GM23338 (cell line): ENCODE results near the gene SLC35B4. TPM values are rescaled to one million over a fixed set of nuclear protein-coding genes. Genes with fewer than 3 reads are reported as not detected.
A peak's percentile ranks its signal among the peaks of the same experiment; 100 is the strongest.

Experiments
- ATAC-seq: fragments of 200-7000 bp; cut with Tn5 transposase; 3 replicates; pipeline ENCODE4 v1.9.1; 2020
- DNase-seq: peaks from one replicate; pipeline ENCODE4 v3.0.0-alpha.2; 2015; ENCODE audit warnings: low spot score
- H2AFZ ChIP-seq: fragments of 200-600 bp; sonication (generic); 2 replicates; pipeline ENCODE4 v1.8.0; 2016; ENCODE audit warnings: antibody characterized with exemption, mild to moderate bottlenecking, moderate library complexity
- H3F3A ChIP-seq: fragments of 200-600 bp; sonication (generic); replicated peaks from 2 replicates; pipeline ENCODE4 v1.8.0; 2017; ENCODE audit warnings: antibody characterized with exemption, mixed run types, low read depth
- H3K27ac ChIP-seq: fragments of 200-600 bp; sonication (generic); 2 replicates; pipeline ENCODE4 v1.6.1; 2016; ENCODE audit warnings: low read depth
- H3K27me3 ChIP-seq: fragments of 200-600 bp; sonication (generic); 2 replicates; pipeline ENCODE4 v1.8.0; 2016; ENCODE audit warnings: mild to moderate bottlenecking, mixed run types, moderate library complexity; ENCODE audit not compliant: insufficient read depth
- H3K36me3 ChIP-seq: fragments of 200-600 bp; sonication (generic); 2 replicates; pipeline ENCODE4 v1.8.0; 2016; ENCODE audit warnings: mild to moderate bottlenecking; ENCODE audit not compliant: insufficient read depth
- H3K4me1 ChIP-seq: fragments of 200-600 bp; sonication (generic); 2 replicates; pipeline ENCODE4 v1.8.0; 2016; ENCODE audit warnings: mild to moderate bottlenecking, moderate library complexity; ENCODE audit not compliant: insufficient read depth
- H3K4me2 ChIP-seq: fragments of 200-600 bp; sonication (generic); 2 replicates; pipeline ENCODE4 v1.7.1; 2017; ENCODE audit warnings: mixed run types
- H3K4me3 ChIP-seq: fragments of 200-600 bp; sonication (generic); 2 replicates; pipeline ENCODE4 v1.6.1; 2016; ENCODE audit warnings: mixed run types
- H3K79me2 ChIP-seq: fragments of 200-600 bp; sonication (generic); replicated peaks from 2 replicates; pipeline ENCODE4 v1.8.0; 2017; ENCODE audit warnings: mild to moderate bottlenecking; ENCODE audit not compliant: insufficient read depth
- H3K9me2 ChIP-seq: fragments of 200-600 bp; sonication (generic); 2 replicates; pipeline ENCODE4 v1.8.0; 2017; ENCODE audit not compliant: insufficient read depth
- H4K20me1 ChIP-seq: fragments of 200-600 bp; sonication (generic); replicated peaks from 2 replicates; pipeline ENCODE4 v1.8.0; 2017; ENCODE audit warnings: mild to moderate bottlenecking; ENCODE audit not compliant: insufficient read depth
- H3K27ac Mint-ChIP-seq: 2 replicates; pipeline ENCODE4 v1.8.0; 2020; ENCODE audit warnings: inconsistent platforms, mild to moderate bottlenecking, moderate library complexity, mixed read lengths
- H3K27me3 Mint-ChIP-seq: 3 replicates; pipeline ENCODE4 v1.8.0; 2022; ENCODE audit warnings: low read depth, mild to moderate bottlenecking, moderate library complexity, mixed read lengths, inconsistent platforms; ENCODE audit not compliant: insufficient read depth, poor library complexity
- H3K36me3 Mint-ChIP-seq: 3 replicates; pipeline ENCODE4 v1.8.0; 2021; ENCODE audit warnings: low read depth, mild to moderate bottlenecking, inconsistent platforms, moderate library complexity, mixed read lengths
- H3K4me1 Mint-ChIP-seq: 3 replicates; pipeline ENCODE4 v1.8.0; 2020; ENCODE audit warnings: mild to moderate bottlenecking, inconsistent platforms, mixed read lengths
- H3K4me3 Mint-ChIP-seq: 3 replicates; pipeline ENCODE4 v1.8.0; 2021; ENCODE audit warnings: moderate library complexity, mild to moderate bottlenecking, inconsistent platforms, mixed read lengths
- H3K9me3 Mint-ChIP-seq: 3 replicates; pipeline ENCODE4 v1.8.0; 2020; ENCODE audit warnings: moderate library complexity, mild to moderate bottlenecking, inconsistent platforms, mixed read lengths
- CREB1 ChIP-seq: fragments of 250-450 bp; sonication (Bioruptor Pico); IDR thresholded peaks from 2 replicates; pipeline ENCODE4 v1.5.0; 2020; ENCODE audit warnings: low read depth, mild to moderate bottlenecking, moderate library complexity
- JUNB ChIP-seq: IDR thresholded peaks from one replicate; pipeline ENCODE4 v1.6.1; 2016; ENCODE audit warnings: antibody characterized with exemption; ENCODE audit not compliant: unreplicated experiment
- POLR2AphosphoS5 ChIP-seq: IDR thresholded peaks from 2 replicates; pipeline ENCODE4 v1.6.1; 2016; ENCODE audit warnings: antibody characterized with exemption, low read depth
- STAT1 ChIP-seq: IDR thresholded peaks from one replicate; pipeline ENCODE4 v1.6.1; 2016; ENCODE audit warnings: antibody characterized with exemption; ENCODE audit not compliant: unreplicated experiment
- ZNF114 ChIP-seq: fragments of 250-450 bp; sonication (Bioruptor Pico); IDR thresholded peaks from 2 replicates; pipeline ENCODE4 v1.5.0; 2020; ENCODE audit warnings: mild to moderate bottlenecking, moderate library complexity
- ZNF331 ChIP-seq: fragments of 250-450 bp; sonication (Bioruptor Pico); IDR thresholded peaks from 2 replicates; pipeline ENCODE4 v1.5.0; 2020; ENCODE audit warnings: low read depth, mild to moderate bottlenecking, moderate library complexity
- polyA plus RNA-seq: library from polyadenylated mRNA; unstranded; fragments of >200 nt; fragmentation: Nextera tagmentation; extraction: Ambion mirVana; gene quantifications from 2 replicates; pipeline ENCODE4 v1.2.1, GENCODE V29; 2016
- total RNA-seq: library from RNA; depleted of rRNA; stranded (reverse); fragments of >200 nt; shearing (Covaris generic); gene quantifications from 2 replicates; pipeline ENCODE4 v1.2.3, GENCODE V29; 2014
- TF ChIP-seq, protein P1 (sequence below): fragments of 250-450 bp; sonication (Bioruptor Pico); IDR thresholded peaks from 2 replicates; pipeline ENCODE4 v1.5.0; 2020; ENCODE audit warnings: mild to moderate bottlenecking, moderate library complexity
- TF ChIP-seq, protein P2 (sequence below), 2 experiments: fragments of 200-600 bp in 1 of 2; sonication (generic) in 1 of 2; conservative IDR thresholded peaks; 2 replicates each; pipeline versions ENCODE4 v1.5.1 to v1.6.1; 2016 to 2017; ENCODE audit warnings: antibody characterized with exemption in 2 of 2, low read depth in 2 of 2, mild to moderate bottlenecking in 2 of 2, moderate library complexity in 1 of 2

Gene SLC35B4
- total and polyA plus RNA-seq, 2 experiments from 2014 or later: 22.6 to 29.7 TPM

DNA sequence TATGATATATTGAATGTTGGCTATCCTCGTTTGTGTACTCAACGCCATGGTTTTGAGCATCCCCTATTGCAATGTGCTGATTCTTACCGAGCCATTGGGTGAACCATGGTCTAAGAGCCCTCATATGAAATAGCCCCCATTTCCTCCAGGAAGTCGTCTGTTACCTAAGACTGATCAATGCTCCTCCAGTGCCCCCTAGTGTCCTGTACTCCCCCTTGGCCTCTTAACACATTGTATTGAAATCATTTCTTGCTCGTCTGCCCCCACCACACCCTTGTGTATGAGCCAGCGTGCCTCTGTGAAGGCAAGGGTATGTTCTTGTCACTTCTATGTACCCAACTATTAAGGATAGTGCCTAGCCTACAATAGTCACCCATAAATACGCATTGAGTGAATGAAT, 11.2 kb upstream of the SLC35B4 start:
- Mint-ChIP-seq H3K36me3 (no peaks in the 10 kb centered on the region), H3K27ac (no peak overlapping the region), H3K27me3 (no peaks in the 10 kb centered on the region), H3K9me3 (no peaks in the 10 kb centered on the region), H3K4me1 (no peaks in the 10 kb centered on the region), H3K4me3 (no peak overlapping the region)
- Histone ChIP-seq H3K36me3 (no peaks in the 10 kb centered on the region), H4K20me1 (no peaks in the 10 kb centered on the region), H3K27ac (no peak overlapping the region), H3K9me2 (no peaks in the 10 kb centered on the region), H3K4me1 (no peaks in the 10 kb centered on the region), H3K4me3 (no peak overlapping the region), H3K79me2 (no peaks in the 10 kb centered on the region), H3K27me3 (no peaks in the 10 kb centered on the region), H3F3A (no peaks in the 10 kb centered on the region), H2AFZ (0 out of 2 replicates have a peak overlapping the region, but pooled peaks have one; percentile 14), H3K4me2 (no peak overlapping the region)
- ATAC-seq (peak; percentile 99), DNase-seq (peak; percentile 90)
- TF ChIP-seq, protein P1, sequence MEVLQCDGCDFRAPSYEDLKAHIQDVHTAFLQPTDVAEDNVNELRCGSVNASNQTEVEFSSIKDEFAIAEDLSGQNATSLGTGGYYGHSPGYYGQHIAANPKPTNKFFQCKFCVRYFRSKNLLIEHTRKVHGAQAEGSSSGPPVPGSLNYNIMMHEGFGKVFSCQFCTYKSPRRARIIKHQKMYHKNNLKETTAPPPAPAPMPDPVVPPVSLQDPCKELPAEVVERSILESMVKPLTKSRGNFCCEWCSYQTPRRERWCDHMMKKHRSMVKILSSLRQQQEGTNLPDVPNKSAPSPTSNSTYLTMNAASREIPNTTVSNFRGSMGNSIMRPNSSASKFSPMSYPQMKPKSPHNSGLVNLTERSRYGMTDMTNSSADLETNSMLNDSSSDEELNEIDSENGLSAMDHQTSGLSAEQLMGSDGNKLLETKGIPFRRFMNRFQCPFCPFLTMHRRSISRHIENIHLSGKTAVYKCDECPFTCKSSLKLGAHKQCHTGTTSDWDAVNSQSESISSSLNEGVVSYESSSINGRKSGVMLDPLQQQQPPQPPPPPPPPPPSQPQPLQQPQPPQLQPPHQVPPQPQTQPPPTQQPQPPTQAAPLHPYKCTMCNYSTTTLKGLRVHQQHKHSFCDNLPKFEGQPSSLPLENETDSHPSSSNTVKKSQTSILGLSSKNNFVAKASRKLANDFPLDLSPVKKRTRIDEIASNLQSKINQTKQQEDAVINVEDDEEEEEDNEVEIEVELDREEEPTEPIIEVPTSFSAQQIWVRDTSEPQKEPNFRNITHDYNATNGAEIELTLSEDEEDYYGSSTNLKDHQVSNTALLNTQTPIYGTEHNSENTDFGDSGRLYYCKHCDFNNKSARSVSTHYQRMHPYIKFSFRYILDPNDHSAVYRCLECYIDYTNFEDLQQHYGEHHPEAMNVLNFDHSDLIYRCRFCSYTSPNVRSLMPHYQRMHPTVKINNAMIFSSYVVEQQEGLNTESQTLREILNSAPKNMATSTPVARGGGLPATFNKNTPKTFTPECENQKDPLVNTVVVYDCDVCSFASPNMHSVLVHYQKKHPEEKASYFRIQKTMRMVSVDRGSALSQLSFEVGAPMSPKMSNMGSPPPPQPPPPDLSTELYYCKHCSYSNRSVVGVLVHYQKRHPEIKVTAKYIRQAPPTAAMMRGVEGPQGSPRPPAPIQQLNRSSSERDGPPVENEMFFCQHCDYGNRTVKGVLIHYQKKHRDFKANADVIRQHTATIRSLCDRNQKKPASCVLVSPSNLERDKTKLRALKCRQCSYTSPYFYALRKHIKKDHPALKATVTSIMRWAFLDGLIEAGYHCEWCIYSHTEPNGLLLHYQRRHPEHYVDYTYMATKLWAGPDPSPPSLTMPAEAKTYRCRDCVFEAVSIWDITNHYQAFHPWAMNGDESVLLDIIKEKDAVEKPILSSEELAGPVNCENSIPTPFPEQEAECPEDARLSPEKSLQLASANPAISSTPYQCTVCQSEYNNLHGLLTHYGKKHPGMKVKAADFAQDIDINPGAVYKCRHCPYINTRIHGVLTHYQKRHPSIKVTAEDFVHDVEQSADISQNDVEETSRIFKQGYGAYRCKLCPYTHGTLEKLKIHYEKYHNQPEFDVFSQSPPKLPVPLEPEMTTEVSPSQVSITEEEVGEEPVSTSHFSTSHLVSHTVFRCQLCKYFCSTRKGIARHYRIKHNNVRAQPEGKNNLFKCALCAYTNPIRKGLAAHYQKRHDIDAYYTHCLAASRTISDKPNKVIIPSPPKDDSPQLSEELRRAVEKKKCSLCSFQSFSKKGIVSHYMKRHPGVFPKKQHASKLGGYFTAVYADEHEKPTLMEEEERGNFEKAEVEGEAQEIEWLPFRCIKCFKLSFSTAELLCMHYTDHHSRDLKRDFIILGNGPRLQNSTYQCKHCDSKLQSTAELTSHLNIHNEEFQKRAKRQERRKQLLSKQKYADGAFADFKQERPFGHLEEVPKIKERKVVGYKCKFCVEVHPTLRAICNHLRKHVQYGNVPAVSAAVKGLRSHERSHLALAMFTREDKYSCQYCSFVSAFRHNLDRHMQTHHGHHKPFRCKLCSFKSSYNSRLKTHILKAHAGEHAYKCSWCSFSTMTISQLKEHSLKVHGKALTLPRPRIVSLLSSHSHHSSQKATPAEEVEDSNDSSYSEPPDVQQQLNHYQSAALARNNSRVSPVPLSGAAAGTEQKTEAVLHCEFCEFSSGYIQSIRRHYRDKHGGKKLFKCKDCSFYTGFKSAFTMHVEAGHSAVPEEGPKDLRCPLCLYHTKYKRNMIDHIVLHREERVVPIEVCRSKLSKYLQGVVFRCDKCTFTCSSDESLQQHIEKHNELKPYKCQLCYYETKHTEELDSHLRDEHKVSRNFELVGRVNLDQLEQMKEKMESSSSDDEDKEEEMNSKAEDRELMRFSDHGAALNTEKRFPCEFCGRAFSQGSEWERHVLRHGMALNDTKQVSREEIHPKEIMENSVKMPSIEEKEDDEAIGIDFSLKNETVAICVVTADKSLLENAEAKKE (CRISPR knock-in tag): no peak
- TF ChIP-seq, protein P2, sequence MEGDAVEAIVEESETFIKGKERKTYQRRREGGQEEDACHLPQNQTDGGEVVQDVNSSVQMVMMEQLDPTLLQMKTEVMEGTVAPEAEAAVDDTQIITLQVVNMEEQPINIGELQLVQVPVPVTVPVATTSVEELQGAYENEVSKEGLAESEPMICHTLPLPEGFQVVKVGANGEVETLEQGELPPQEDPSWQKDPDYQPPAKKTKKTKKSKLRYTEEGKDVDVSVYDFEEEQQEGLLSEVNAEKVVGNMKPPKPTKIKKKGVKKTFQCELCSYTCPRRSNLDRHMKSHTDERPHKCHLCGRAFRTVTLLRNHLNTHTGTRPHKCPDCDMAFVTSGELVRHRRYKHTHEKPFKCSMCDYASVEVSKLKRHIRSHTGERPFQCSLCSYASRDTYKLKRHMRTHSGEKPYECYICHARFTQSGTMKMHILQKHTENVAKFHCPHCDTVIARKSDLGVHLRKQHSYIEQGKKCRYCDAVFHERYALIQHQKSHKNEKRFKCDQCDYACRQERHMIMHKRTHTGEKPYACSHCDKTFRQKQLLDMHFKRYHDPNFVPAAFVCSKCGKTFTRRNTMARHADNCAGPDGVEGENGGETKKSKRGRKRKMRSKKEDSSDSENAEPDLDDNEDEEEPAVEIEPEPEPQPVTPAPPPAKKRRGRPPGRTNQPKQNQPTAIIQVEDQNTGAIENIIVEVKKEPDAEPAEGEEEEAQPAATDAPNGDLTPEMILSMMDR (conservative IDR thresholded peaks at IDR 0.05; ENCODE audit: low read depth in 2 of 2): peak; percentile 82 to 97

DNA sequence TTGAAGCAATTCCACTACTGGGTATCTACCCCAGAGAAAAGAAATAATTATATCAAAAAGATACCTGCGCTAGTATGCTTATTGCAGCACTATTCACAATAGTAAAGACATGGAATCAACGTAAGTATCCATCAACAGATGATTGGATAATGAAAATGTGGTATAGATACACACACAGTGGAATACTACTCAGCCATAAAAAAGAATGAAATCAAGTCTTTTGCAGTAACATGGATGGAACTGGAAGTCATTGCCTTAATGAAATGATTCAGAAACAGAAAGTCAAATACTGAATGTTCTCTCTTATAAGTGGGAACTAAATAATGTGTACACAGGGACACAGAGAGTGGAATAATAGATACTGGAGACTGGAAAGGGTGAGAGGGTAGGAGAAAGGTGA, 7.4 kb upstream of the SLC35B4 start:
- Mint-ChIP-seq H3K9me3 (no peaks in the 10 kb centered on the region), H3K4me3 (no peak overlapping the region), H3K27ac (no peak overlapping the region), H3K36me3 (no peaks in the 10 kb centered on the region), H3K27me3 (no peaks in the 10 kb centered on the region), H3K4me1 (no peaks in the 10 kb centered on the region)
- no peaks in the 10 kb centered on the region for H4K20me1 ChIP-seq
- H3K4me1 ChIP-seq: no peaks in the 10 kb centered on the region
- H3K27ac ChIP-seq: no peak overlapping the region
- H3K4me2 ChIP-seq: no peak overlapping the region
- TF ChIP-seq, protein P2 (conservative IDR thresholded peaks at IDR 0.05; ENCODE audit: low read depth in 2 of 2): no peak
- TF ChIP-seq CREB1 (no peak), STAT1 (no peak), JUNB (no peak), POLR2AphosphoS5 (no peak), ZNF114 (no peak), ZNF331 (CRISPR knock-in tag) (no peak)
- no peak for ATAC-seq
- no peak overlapping the region for H3K4me3 ChIP-seq
- no peaks in the 10 kb centered on the region for H3F3A ChIP-seq
- no peak overlapping the region for H2AFZ ChIP-seq
- no peaks in the 10 kb centered on the region for H3K36me3 ChIP-seq
- H3K9me2 ChIP-seq: no peaks in the 10 kb centered on the region
- no peaks in the 10 kb centered on the region for H3K79me2 ChIP-seq
- no peaks in the 10 kb centered on the region for H3K27me3 ChIP-seq
- DNase-seq: no peak
